A549 (cell line): ENCODE data around the gene COQ9. TPM values are rescaled to one million over a fixed set of nuclear protein-coding genes. Genes with fewer than 3 reads are reported as not detected.
A peak's percentile ranks its signal among the peaks of the same experiment; 100 is the strongest.

Source experiments
- ATAC-seq, 2 experiments: fragments of 200-7000 bp in 1 of 2; fragments of >200 bp in 1 of 2; cut with Nextera tagmentation in 1 of 2; cut with Tn5 transposase in 1 of 2; 3 replicates each; pipeline versions ENCODE4 v1.8.0 to v1.9.1; 2018 to 2020; ENCODE audit warnings: mild to moderate bottlenecking in 1 of 2, moderate library complexity in 1 of 2
- CTCF ChIA-PET: fragments of 300-600 bp; sonication (Branson Sonifier 250); formaldehyde crosslinking; extraction: SDS; loops from one replicate; lab custom pipeline; 2021; ENCODE audit warnings: antibody characterized with exemption, inconsistent platforms; lab: Yijun Ruan, JAX
- POLR2A ChIA-PET: fragments of 350-600 bp; formaldehyde crosslinking; extraction: SDS; loops from one replicate; lab custom pipeline; 2021; ENCODE audit warnings: antibody characterized with exemption, inconsistent platforms; lab: Yijun Ruan, JAX
- DNase-seq, 2 experiments: peaks; one replicate each; pipeline versions ENCODE4 v3.0.0 to v3.0.0-alpha.2; 2011 to 2016; ENCODE audit warnings: low read depth in 1 of 2, low spot score in 1 of 2
- FAIRE-seq: peaks from 2 replicates; lab custom pipeline; 2011; peaks lifted over from hg19 to GRCh38; lab: Jason Lieb, UNC
- H3K27ac ChIP-seq, 2 experiments: fragments of >200 bp; sonication (Bioruptor Twin); formaldehyde crosslinking; 3 replicates each; pipeline ENCODE4 v1.5.1; 2016 to 2017
- H3K4me1 ChIP-seq: fragments of >200 bp; sonication (Bioruptor Twin); formaldehyde crosslinking; 3 replicates; pipeline ENCODE4 v1.6.1; 2016
- H3K4me2 ChIP-seq: fragments of >200 bp; sonication (Bioruptor Twin); formaldehyde crosslinking; 3 replicates; pipeline ENCODE4 v1.6.1; 2016
- H3K4me3 ChIP-seq: fragments of >200 bp; sonication (Bioruptor Twin); formaldehyde crosslinking; 3 replicates; pipeline ENCODE4 v1.5.1; 2016
- H3K9me3 ChIP-seq: fragments of >200 bp; sonication (Bioruptor Twin); formaldehyde crosslinking; 3 replicates; pipeline ENCODE4 v1.6.1; 2016
- ATOH8 ChIP-seq: fragments of 250-450 bp; sonication (Bioruptor Pico); IDR thresholded peaks from 2 replicates; pipeline ENCODE4 v1.5.0; 2020; ENCODE audit warnings: low read depth, mild to moderate bottlenecking, moderate library complexity
- CHD4 ChIP-seq: fragments of 200-600 bp; sonication (generic); IDR thresholded peaks from 2 replicates; pipeline ENCODE4 v1.6.1; 2016; ENCODE audit warnings: antibody characterized with exemption, mild to moderate bottlenecking, borderline replicate concordance
- EHF ChIP-seq: fragments of 250-450 bp; sonication (Bioruptor Pico); IDR thresholded peaks from 2 replicates; pipeline ENCODE4 v1.5.0; 2020; ENCODE audit warnings: mild to moderate bottlenecking
- ESRRA ChIP-seq: fragments of 150-350 bp; IDR thresholded peaks from 2 replicates; pipeline ENCODE4 v1.6.1; 2014; ENCODE audit warnings: mild to moderate bottlenecking, low read length, borderline replicate concordance
- HEYL ChIP-seq: fragments of 250-450 bp; sonication (Bioruptor Pico); IDR thresholded peaks from 2 replicates; pipeline ENCODE4 v1.8.0; 2021; ENCODE audit warnings: mild to moderate bottlenecking, moderate library complexity
- HMGXB4 ChIP-seq: fragments of 250-450 bp; sonication (Bioruptor Pico); IDR thresholded peaks from 2 replicates; pipeline ENCODE4 v1.5.0; 2021; ENCODE audit warnings: mild to moderate bottlenecking, moderate library complexity, borderline replicate concordance
- KDM1A ChIP-seq: fragments of 200-600 bp; sonication (generic); IDR thresholded peaks from 2 replicates; pipeline ENCODE4 v1.6.1; 2016; ENCODE audit warnings: low read depth, mild to moderate bottlenecking
- MAX ChIP-seq: IDR thresholded peaks from 2 replicates; pipeline ENCODE4 v1.6.1; 2012
- MYC ChIP-seq: IDR thresholded peaks from 2 replicates; pipeline ENCODE4 v1.6.1; 2012; ENCODE audit warnings: mild to moderate bottlenecking, inconsistent platforms, low read length, improper control_type of control experiment, borderline replicate concordance
- POLR2A ChIP-seq: IDR thresholded peaks from 2 replicates; pipeline ENCODE4 v1.6.1; 2012; ENCODE audit warnings: mild to moderate bottlenecking, low read length
- SMC3 ChIP-seq: fragments of >200 bp; sonication (Bioruptor Twin); formaldehyde crosslinking; IDR thresholded peaks from 3 replicates; pipeline ENCODE4 v1.6.1; 2018; ENCODE audit warnings: inconsistent platforms
- ZNF302 ChIP-seq: fragments of 250-450 bp; sonication (Bioruptor Pico); IDR thresholded peaks from 2 replicates; pipeline ENCODE4 v1.9.0; 2021; ENCODE audit warnings: inconsistent platforms, mild to moderate bottlenecking, moderate library complexity
- WGBS: methylation state at CpG from one replicate; pipeline ENCODE4 v1.1.6; 2017; ENCODE audit errors: missing lambda C conversion rate; 5-methylcytosine and 5-hydroxymethylcytosine counted together
- polyA plus RNA-seq, 4 experiments: library from polyadenylated mRNA; depleted of rRNA in 3 of 4; stranded (reverse); fragments of >200 nt; fragmentation: RNase III in 1 of 4; extraction: RNeasy Plus Mini Kit Qiagen cat#74134 plus additional on column Dnase treatment in 1 of 4; gene quantifications; 2 replicates in 3 of 4; 3 replicates in 1 of 4; pipeline ENCODE4 v1.2.3, GENCODE V29; 2011 to 2017

The COQ9 gene
- polyA plus RNA-seq, 2 of the 4 experiments (the other 2 are of a cell fraction): 47.2 to 109 TPM

GRCh38 chr16:57510016-57510871, 63.0 kb downstream of the COQ9 start:
- peaks cover 11% of the 10 kb centered on the region for H3K4me1 ChIP-seq
- TF ChIP-seq SMC3: no peak
- TF ChIP-seq ZNF302: no peak
- TF ChIP-seq HMGXB4 (CRISPR knock-in tag): no peak
- no peak for TF ChIP-seq ATOH8 (CRISPR knock-in tag)
- TF ChIP-seq CHD4: no peak
- no peak for TF ChIP-seq HEYL (CRISPR knock-in tag)
- TF ChIP-seq MYC: no peak
- no peak for TF ChIP-seq KDM1A
- TF ChIP-seq ESRRA: no peak
- TF ChIP-seq EHF (CRISPR knock-in tag): no peak
- TF ChIP-seq MAX: no peak
- TF ChIP-seq POLR2A: no peak
- 80% methylated on average over 10 of the region's 10 CpGs for WGBS
- POLR2A ChIA-PET: no interaction called here
- no peak overlapping the region for H3K4me2 ChIP-seq
- no peaks in the 10 kb centered on the region for H3K9me3 ChIP-seq
- H3K27ac ChIP-seq: peak overlapping the region in 1 of 2 experiments; percentile 8; a peak in 2 of 6 replicates
- peak in 1 of 2 experiments; percentile 8; a peak in 1 of 6 replicates for ATAC-seq
- CTCF ChIA-PET: interaction anchor here (0.8 to 22.0 kb wide), 7 partner anchors 10 to 210 kb away, joined by 3 to 194 read pairs (median 4); no protein-coding TSS in a partner anchor
- no peak overlapping the region for H3K4me3 ChIP-seq
- FAIRE-seq: no peak
- no peak for DNase-seq

Other genes starting within 250 kb of the COQ9 start
- gene ARL2BP, start 202.2 kb upstream of the COQ9 start, polyA plus RNA-seq (2011; rRNA removed): 117 and 126 TPM in 2 replicates
- 64.0 to 68.7 TPM (median 67.0 TPM) in 3 replicates for gene ARL2BP, start 202.2 kb upstream of the COQ9 start, polyA plus RNA-seq (2017; fragmentation: RNase III; extraction: RNeasy Plus Mini Kit Qiagen cat#74134 plus additional on column Dnase treatment)
- 3.3 and 3.7 TPM in 2 replicates for gene PLLP, start 162.8 kb upstream of the COQ9 start, polyA plus RNA-seq (2011; rRNA removed)
- gene PLLP, start 162.8 kb upstream of the COQ9 start, polyA plus RNA-seq (2017; fragmentation: RNase III; extraction: RNeasy Plus Mini Kit Qiagen cat#74134 plus additional on column Dnase treatment): 1.5 to 1.9 TPM (median 1.8 TPM) in 3 replicates
- not detected in 2 replicates for gene CCL22, start 88.7 kb upstream of the COQ9 start, polyA plus RNA-seq (2011; rRNA removed)
- gene CCL22, start 88.7 kb upstream of the COQ9 start, polyA plus RNA-seq (2017; fragmentation: RNase III; extraction: RNeasy Plus Mini Kit Qiagen cat#74134 plus additional on column Dnase treatment): not detected in 3 replicates
- 0.10 and 0.17 TPM in 2 replicates for gene CX3CL1, start 75.0 kb upstream of the COQ9 start, polyA plus RNA-seq (2011; rRNA removed)
- 0.08 to 0.17 TPM (median 0.08 TPM) in 3 replicates for gene CX3CL1, start 75.0 kb upstream of the COQ9 start, polyA plus RNA-seq (2017; fragmentation: RNase III; extraction: RNeasy Plus Mini Kit Qiagen cat#74134 plus additional on column Dnase treatment)
- gene CCL17, start 42.7 kb upstream of the COQ9 start, polyA plus RNA-seq (2011; rRNA removed): not detected in 2 replicates
- gene CCL17, start 42.7 kb upstream of the COQ9 start, polyA plus RNA-seq (2017; fragmentation: RNase III; extraction: RNeasy Plus Mini Kit Qiagen cat#74134 plus additional on column Dnase treatment): not detected in 3 replicates
- 101 and 114 TPM in 2 replicates for gene CIAPIN1, start 94 bp upstream of the COQ9 start, polyA plus RNA-seq (2011; rRNA removed)
- gene CIAPIN1, start 94 bp upstream of the COQ9 start, polyA plus RNA-seq (2017; fragmentation: RNase III; extraction: RNeasy Plus Mini Kit Qiagen cat#74134 plus additional on column Dnase treatment): 69.1 to 75.0 TPM (median 71.5 TPM) in 3 replicates
- gene POLR2C, start 15.2 kb downstream of the COQ9 start, polyA plus RNA-seq (2011; rRNA removed): 229 and 259 TPM in 2 replicates
- gene POLR2C, start 15.2 kb downstream of the COQ9 start, polyA plus RNA-seq (2017; fragmentation: RNase III; extraction: RNeasy Plus Mini Kit Qiagen cat#74134 plus additional on column Dnase treatment): 141 to 148 TPM (median 146 TPM) in 3 replicates
- gene DOK4, start 39.0 kb downstream of the COQ9 start, polyA plus RNA-seq (2011; rRNA removed): 85.4 and 93.2 TPM in 2 replicates
- 51.9 to 70.3 TPM (median 65.2 TPM) in 3 replicates for gene DOK4, start 39.0 kb downstream of the COQ9 start, polyA plus RNA-seq (2017; fragmentation: RNase III; extraction: RNeasy Plus Mini Kit Qiagen cat#74134 plus additional on column Dnase treatment)
- gene CCDC102A, start 89.1 kb downstream of the COQ9 start, polyA plus RNA-seq (2011; rRNA removed): 7.4 and 8.0 TPM in 2 replicates
- gene CCDC102A, start 89.1 kb downstream of the COQ9 start, polyA plus RNA-seq (2017; fragmentation: RNase III; extraction: RNeasy Plus Mini Kit Qiagen cat#74134 plus additional on column Dnase treatment): 7.6 to 8.5 TPM (median 8.3 TPM) in 3 replicates
- gene ADGRG5, start 95.2 kb downstream of the COQ9 start, polyA plus RNA-seq (2011; rRNA removed): not detected in 2 replicates
- 0.06 TPM in 1 of 3 replicates, not detected in the others for gene ADGRG5, start 95.2 kb downstream of the COQ9 start, polyA plus RNA-seq (2017; fragmentation: RNase III; extraction: RNeasy Plus Mini Kit Qiagen cat#74134 plus additional on column Dnase treatment)
- gene ADGRG1, start 181.2 kb downstream of the COQ9 start, polyA plus RNA-seq (2011; rRNA removed): 28.3 and 37.7 TPM in 2 replicates
- gene ADGRG1, start 181.2 kb downstream of the COQ9 start, polyA plus RNA-seq (2017; fragmentation: RNase III; extraction: RNeasy Plus Mini Kit Qiagen cat#74134 plus additional on column Dnase treatment): 91.8 to 142 TPM (median 130 TPM) in 3 replicates
- gene ADGRG3, start 220.8 kb downstream of the COQ9 start, polyA plus RNA-seq (2011; rRNA removed): 0.45 and 0.77 TPM in 2 replicates
- gene ADGRG3, start 220.8 kb downstream of the COQ9 start, polyA plus RNA-seq (2017; fragmentation: RNase III; extraction: RNeasy Plus Mini Kit Qiagen cat#74134 plus additional on column Dnase treatment): 0.17 to 0.34 TPM (median 0.25 TPM) in 3 replicates
- gene DRC7, start 247.3 kb downstream of the COQ9 start, polyA plus RNA-seq (2011; rRNA removed): 0.17 and 0.28 TPM in 2 replicates
- 0.10 to 0.28 TPM (median 0.10 TPM) in 3 replicates for gene DRC7, start 247.3 kb downstream of the COQ9 start, polyA plus RNA-seq (2017; fragmentation: RNase III; extraction: RNeasy Plus Mini Kit Qiagen cat#74134 plus additional on column Dnase treatment)